ENCODE data around the gene ZC3H7B.

The ZC3H7B gene

GRCh38 chr22:41314821-41315220, 13.5 kb downstream of the ZC3H7B start:
- no peak for TF ChIP-seq CTCF (IDR thresholded peaks at IDR 0.05; ENCODE audit: extremely low read depth, missing control alignments)
- DNase-seq (ENCODE audit: low spot score) = no peak

- TF ChIP-seq CTCF (IDR thresholded peaks at IDR 0.05; ENCODE audit: extremely low read depth, missing control alignments) = no peak
- no peak for DNase-seq (ENCODE audit: low spot score)
Measured at GRCh38 chr22:41315586-41315985, 14.3 kb downstream of the ZC3H7B start.

GRCh38 chr22:41320416-41321240, 19.3 kb downstream of the ZC3H7B start:
- no peak for TF ChIP-seq CTCF (IDR thresholded peaks at IDR 0.05; ENCODE audit: extremely low read depth, missing control alignments)
- DNase-seq (ENCODE audit: low spot score) = no peak

GRCh38 chr22:41324821-41325528, 23.6 kb downstream of the ZC3H7B start:
- TF ChIP-seq CTCF (IDR thresholded peaks at IDR 0.05; ENCODE audit: extremely low read depth, missing control alignments) = no peak
- DNase-seq (ENCODE audit: low spot score) = no peak

GRCh38 chr22:41327124-41327523, 25.8 kb downstream of the ZC3H7B start:
- TF ChIP-seq CTCF (IDR thresholded peaks at IDR 0.05; ENCODE audit: extremely low read depth, missing control alignments) = no peak
- DNase-seq (ENCODE audit: low spot score) = no peak

GRCh38 chr22:41330169-41330568, 28.8 kb downstream of the ZC3H7B start:
- DNase-seq (ENCODE audit: low spot score) = no peak
- TF ChIP-seq CTCF (IDR thresholded peaks at IDR 0.05; ENCODE audit: extremely low read depth, missing control alignments) = no peak

GRCh38 chr22:41332217-41332939, 31.1 kb downstream of the ZC3H7B start:
- no peak for DNase-seq (ENCODE audit: low spot score)
- no peak for TF ChIP-seq CTCF (IDR thresholded peaks at IDR 0.05; ENCODE audit: extremely low read depth, missing control alignments)
